Endothelial cell of umbilical vein (primary cell): ENCODE results near the gene USP48.

Experiments used
- CTCF ChIP-seq, 2 donors: IDR thresholded peaks; 1 replicate in 1 of 2; 2 replicates in 1 of 2; pipeline ENCODE4 v1.5.1; 2011; ENCODE audit warnings: low read length in 2 of 2, mild to moderate bottlenecking in 2 of 2, moderate library complexity in 2 of 2, control low read depth in 1 of 2, inconsistent platforms in 1 of 2, low read depth in 1 of 2; ENCODE audit not compliant: insufficient read depth in 1 of 2; ENCODE audit errors: extremely low read depth in 1 of 2
- EZH2 ChIP-seq: IDR thresholded peaks from 2 replicates; pipeline ENCODE4 v1.6.1; 2012; ENCODE audit warnings: borderline replicate concordance, low read depth, mild to moderate bottlenecking, moderate library complexity, low read length, inconsistent platforms; ENCODE audit not compliant: severe bottlenecking
- MAX ChIP-seq: IDR thresholded peaks from 2 replicates; pipeline ENCODE4 v1.6.1; 2011; ENCODE audit not compliant: insufficient read depth, insufficient read length
- POLR2A ChIP-seq: IDR thresholded peaks from 2 replicates; pipeline ENCODE4 v1.6.1; 2012; ENCODE audit warnings: low read depth, mild to moderate bottlenecking, control low read depth, low read length
- POLR2AphosphoS5 ChIP-seq: IDR thresholded peaks from 2 replicates; pipeline ENCODE4 v1.6.1; 2012; ENCODE audit warnings: low read depth, mild to moderate bottlenecking, control low read depth, low read length, moderate library complexity; ENCODE audit not compliant: insufficient read depth

GRCh38 chr1:21681426-21681825 lies 101.5 kb downstream of the USP48 start:
- TF ChIP-seq CTCF (IDR thresholded peaks at IDR 0.05; ENCODE audit: extremely low read depth in 1 of 2, insufficient read depth in 1 of 2, low read depth in 1 of 2, low read length in 2 of 2), result no peak
- TF ChIP-seq POLR2A, result no peak
- no peak for TF ChIP-seq EZH2
- no peak for TF ChIP-seq POLR2AphosphoS5
- no peak for TF ChIP-seq MAX
